IPS-18a (cell line): ENCODE results near the gene PPP2R2D.
A peak's percentile ranks its signal among the peaks of the same experiment; 100 is the strongest.

Experiments
- H3K27ac ChIP-seq: one replicate; pipeline ENCODE4 v1.5.1; 2013; ENCODE audit warnings: low read length
- H3K27me3 ChIP-seq: one replicate; pipeline ENCODE4 v1.6.1; 2013; ENCODE audit warnings: mild to moderate bottlenecking, low read length; ENCODE audit not compliant: control insufficient read depth, insufficient read depth
- H3K36me3 ChIP-seq: one replicate; pipeline ENCODE4 v1.6.1; 2013; ENCODE audit warnings: low read depth, low read length; ENCODE audit not compliant: control insufficient read depth
- H3K4me1 ChIP-seq: one replicate; pipeline ENCODE4 v1.6.1; 2013; ENCODE audit warnings: low read depth, low read length; ENCODE audit not compliant: control insufficient read depth
- H3K4me3 ChIP-seq: one replicate; pipeline ENCODE4 v1.5.1; 2013; ENCODE audit warnings: low read length
- H3K9ac ChIP-seq: one replicate; pipeline ENCODE4 v1.6.1; 2013; ENCODE audit warnings: mild to moderate bottlenecking, low read length, moderate library complexity
- H3K9me3 ChIP-seq: one replicate; pipeline ENCODE4 v1.6.1; 2013; ENCODE audit warnings: low read depth, low read length; ENCODE audit not compliant: control insufficient read depth

The PPP2R2D gene

GRCh38 chr10:131870831-131871672 is 29.8 kb upstream of the PPP2R2D start:
- Histone ChIP-seq H3K4me3 (no peak overlapping the region), H3K27ac (no peak overlapping the region), H3K4me1 (peaks cover 4% of the 10 kb centered on the region), H3K27me3 (no peaks in the 10 kb centered on the region), H3K9me3 (no peaks in the 10 kb centered on the region), H3K9ac (no peak overlapping the region), H3K36me3 (no peaks in the 10 kb centered on the region)

GRCh38 chr10:131871673-131872005 is 29.2 kb upstream of the PPP2R2D start:
- H3K36me3 ChIP-seq = no peaks in the 10 kb centered on the region
- H3K27me3 ChIP-seq = no peaks in the 10 kb centered on the region
- peaks cover 4% of the 10 kb centered on the region for H3K4me1 ChIP-seq
- H3K4me3 ChIP-seq = no peak overlapping the region
- no peak overlapping the region for H3K9ac ChIP-seq
- no peak overlapping the region for H3K27ac ChIP-seq
- H3K9me3 ChIP-seq = no peaks in the 10 kb centered on the region

- Histone ChIP-seq H3K9ac (no peak overlapping the region), H3K9me3 (no peaks in the 10 kb centered on the region), H3K27me3 (no peaks in the 10 kb centered on the region), H3K4me3 (no peak overlapping the region), H3K4me1 (peaks cover 4% of the 10 kb centered on the region), H3K27ac (no peak overlapping the region), H3K36me3 (no peaks in the 10 kb centered on the region)
Observed at GRCh38 chr10:131872011-131872826, 28.6 kb upstream of the PPP2R2D start.

- Histone ChIP-seq H3K9me3 (no peaks in the 10 kb centered on the region), H3K36me3 (no peaks in the 10 kb centered on the region), H3K9ac (no peak overlapping the region), H3K27me3 (no peaks in the 10 kb centered on the region), H3K4me3 (no peak overlapping the region), H3K27ac (no peak overlapping the region), H3K4me1 (peaks cover 4% of the 10 kb centered on the region)
Observed at GRCh38 chr10:131872827-131873375, 27.9 kb upstream of the PPP2R2D start.

GRCh38 chr10:131874991-131875451 is 25.8 kb upstream of the PPP2R2D start:
- Histone ChIP-seq H3K4me3 (peak overlapping the region; percentile 35), H3K4me1 (peaks cover 4% of the 10 kb centered on the region), H3K36me3 (no peaks in the 10 kb centered on the region), H3K9ac (no peak overlapping the region), H3K27ac (no peak overlapping the region), H3K9me3 (no peaks in the 10 kb centered on the region), H3K27me3 (no peaks in the 10 kb centered on the region)

- Histone ChIP-seq H3K9me3 (no peaks in the 10 kb centered on the region), H3K9ac (no peak overlapping the region), H3K4me3 (peak overlapping the region; percentile 35), H3K27me3 (no peaks in the 10 kb centered on the region), H3K36me3 (no peaks in the 10 kb centered on the region), H3K27ac (no peak overlapping the region), H3K4me1 (peaks cover 4% of the 10 kb centered on the region)
Observed at GRCh38 chr10:131875501-131875900, 25.3 kb upstream of the PPP2R2D start.

GRCh38 chr10:131876017-131876416 is 24.8 kb upstream of the PPP2R2D start:
- Histone ChIP-seq H3K4me1 (peaks cover 4% of the 10 kb centered on the region), H3K27me3 (no peaks in the 10 kb centered on the region), H3K9me3 (no peaks in the 10 kb centered on the region), H3K27ac (no peak overlapping the region), H3K9ac (no peak overlapping the region), H3K36me3 (no peaks in the 10 kb centered on the region), H3K4me3 (no peak overlapping the region)

- no peak overlapping the region for H3K27ac ChIP-seq
- H3K4me1 ChIP-seq = peaks cover 4% of the 10 kb centered on the region
- H3K4me3 ChIP-seq = no peak overlapping the region
- no peak overlapping the region for H3K9ac ChIP-seq
- H3K27me3 ChIP-seq = no peaks in the 10 kb centered on the region
- no peaks in the 10 kb centered on the region for H3K9me3 ChIP-seq
- H3K36me3 ChIP-seq = no peaks in the 10 kb centered on the region
Observed at GRCh38 chr10:131876508-131876907, 24.3 kb upstream of the PPP2R2D start.

- Histone ChIP-seq H3K9me3 (no peaks in the 10 kb centered on the region), H3K9ac (no peak overlapping the region), H3K36me3 (no peaks in the 10 kb centered on the region), H3K4me3 (no peak overlapping the region), H3K27me3 (no peaks in the 10 kb centered on the region), H3K4me1 (no peaks in the 10 kb centered on the region), H3K27ac (no peak overlapping the region)
Observed at GRCh38 chr10:131880016-131880590, 20.7 kb upstream of the PPP2R2D start.

GRCh38 chr10:131881104-131881880 is 19.5 kb upstream of the PPP2R2D start:
- Histone ChIP-seq H3K4me1 (no peaks in the 10 kb centered on the region), H3K27ac (no peak overlapping the region), H3K36me3 (no peaks in the 10 kb centered on the region), H3K27me3 (no peaks in the 10 kb centered on the region), H3K9ac (no peak overlapping the region), H3K4me3 (no peak overlapping the region), H3K9me3 (no peaks in the 10 kb centered on the region)

- H3K4me1 ChIP-seq = no peaks in the 10 kb centered on the region
- H3K27me3 ChIP-seq = no peaks in the 10 kb centered on the region
- no peaks in the 10 kb centered on the region for H3K9me3 ChIP-seq
- H3K4me3 ChIP-seq = no peak overlapping the region
- no peak overlapping the region for H3K27ac ChIP-seq
- no peak overlapping the region for H3K9ac ChIP-seq
- no peaks in the 10 kb centered on the region for H3K36me3 ChIP-seq
Observed at GRCh38 chr10:131882151-131882550, 18.7 kb upstream of the PPP2R2D start.
